HG03039 (cell line): ENCODE data around the gene JPT1.
"Not testable (repeated sequence)": the region's sequence is repeated elsewhere in the genome, so short reads cannot be mapped to it uniquely, and the experiment has no call there.

ENCODE experiments used
- ATAC-seq: cut with Tn5 transposase; IDR thresholded peaks from one replicate; pipeline ENCODE4 v1.9.1; 2021; ENCODE audit warnings: mild to moderate bottlenecking, moderate library complexity; ENCODE audit not compliant: unreplicated experiment

The JPT1 gene

DNA sequence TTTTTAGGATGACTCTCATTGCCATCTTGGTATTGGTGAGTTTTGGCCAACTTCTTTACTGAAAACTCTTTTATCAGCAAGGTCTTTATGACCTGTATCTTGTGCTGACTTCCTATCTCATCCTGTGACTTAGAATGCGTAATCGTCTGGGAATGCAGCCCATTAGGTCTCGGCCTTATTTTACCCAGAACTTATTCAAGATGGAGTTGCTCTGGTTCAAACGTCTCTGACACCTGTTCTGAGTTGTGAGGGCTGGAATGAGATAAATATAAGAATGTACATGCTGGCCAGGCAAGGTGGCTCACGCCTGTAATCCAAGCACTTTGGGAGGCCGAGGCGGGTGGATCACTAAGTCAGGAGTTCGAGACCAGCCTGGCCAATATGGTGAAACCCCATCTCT, 4.2 kb upstream of the JPT1 start:
- ATAC-seq, result not testable (repeated sequence)

DNA sequence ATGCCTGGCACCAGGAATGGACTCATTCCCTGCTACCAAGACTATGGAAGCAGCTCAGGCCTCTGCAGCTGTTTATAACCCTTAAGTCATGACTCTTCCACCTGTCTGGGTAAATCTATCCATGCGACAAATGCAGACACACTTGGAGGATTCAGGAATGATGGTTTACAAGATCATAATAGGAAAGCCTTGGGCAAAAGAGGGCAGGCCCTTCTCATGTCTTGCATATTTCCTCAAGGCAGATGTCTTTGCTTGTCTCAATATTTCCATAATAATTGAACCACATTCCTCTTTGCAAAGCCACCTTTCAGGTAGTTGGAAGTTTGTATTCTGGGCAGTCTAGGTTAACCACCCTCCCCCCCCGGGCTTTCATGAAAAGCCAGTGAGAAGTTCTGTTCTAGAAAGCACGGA, 884 bp upstream of the JPT1 start:
- no peak for ATAC-seq

DNA sequence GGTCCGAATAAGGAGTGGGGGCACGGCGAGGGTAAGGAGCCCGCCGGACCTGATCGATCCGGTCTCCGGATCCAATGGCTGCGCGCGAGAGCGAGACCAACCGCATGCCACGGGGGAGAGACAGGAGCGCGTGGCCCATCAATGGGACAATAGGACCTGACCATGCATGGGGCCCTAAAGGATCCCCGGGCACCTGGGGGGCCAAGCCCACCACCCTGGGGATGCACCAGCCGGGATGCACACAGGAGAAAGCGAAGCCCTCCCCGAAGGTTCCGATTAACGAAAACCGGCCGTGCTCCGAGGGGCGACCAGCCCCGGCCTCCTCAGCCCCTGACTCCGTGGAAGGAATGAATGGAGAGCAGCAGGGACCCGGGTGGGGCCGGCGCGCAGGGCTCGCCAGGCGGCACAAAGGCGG, 525 bp downstream of the JPT1 start:
- ATAC-seq, result peak; percentile 16

DNA sequence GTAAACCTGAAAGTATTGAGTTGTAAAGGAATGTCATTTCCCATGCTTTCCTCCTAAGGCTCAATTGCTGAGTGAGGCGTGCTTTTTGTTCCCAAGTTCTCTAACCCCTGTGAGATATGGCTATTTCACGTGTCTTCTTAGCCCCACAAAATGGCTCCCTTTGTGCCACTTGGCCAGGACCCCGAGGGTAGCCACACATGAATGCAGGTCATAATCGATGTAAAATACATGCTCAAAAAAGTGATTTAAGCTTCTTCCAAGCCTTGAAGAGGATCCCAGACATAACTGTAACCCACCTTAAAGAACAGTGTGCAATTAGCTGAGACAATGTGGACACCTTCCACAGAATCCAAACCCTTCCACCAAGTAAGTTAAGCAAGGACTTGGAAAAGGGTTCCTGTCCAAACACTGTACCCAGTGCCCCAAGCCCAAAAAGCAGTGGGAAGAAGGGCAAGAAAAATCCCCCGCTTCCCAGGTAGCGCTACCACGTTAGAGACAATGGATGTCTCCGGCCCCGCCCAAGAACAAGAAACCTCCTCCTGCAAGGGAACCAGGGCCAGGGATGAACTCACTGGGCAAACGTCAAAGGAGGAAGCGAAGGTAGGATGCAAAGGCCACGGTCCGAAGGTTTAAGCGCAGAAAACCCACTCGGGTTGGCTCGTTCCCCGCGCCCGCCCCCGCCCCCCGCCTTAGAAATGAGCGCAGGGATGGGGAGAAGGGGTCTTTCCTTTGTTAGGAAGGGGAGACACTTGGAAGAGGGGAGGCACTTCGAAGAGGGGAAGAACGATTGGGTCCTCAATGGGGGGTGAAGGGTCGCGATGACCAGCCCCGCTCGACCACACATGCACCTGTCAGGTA, 1.2 kb downstream of the JPT1 start:
- no peak for ATAC-seq

DNA sequence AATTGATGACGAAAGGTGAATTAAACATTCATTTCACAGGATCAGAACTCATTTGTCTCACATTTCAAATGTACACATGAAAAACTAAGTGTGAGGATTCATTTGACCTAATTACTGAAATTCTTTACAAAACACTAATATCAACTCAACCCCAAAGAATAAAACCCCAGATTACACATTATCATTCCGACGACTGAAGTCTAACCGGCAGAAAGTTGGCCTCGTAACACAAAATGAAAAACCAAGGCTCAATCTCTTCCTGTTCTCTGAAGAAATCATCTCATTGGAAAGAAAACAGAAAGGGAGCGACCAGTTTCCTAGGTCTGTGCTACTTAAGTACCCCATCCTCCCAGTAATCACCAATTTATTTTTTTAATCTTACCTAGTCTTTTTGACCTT, 1.8 kb downstream of the JPT1 start:
- ATAC-seq, result no peak

DNA sequence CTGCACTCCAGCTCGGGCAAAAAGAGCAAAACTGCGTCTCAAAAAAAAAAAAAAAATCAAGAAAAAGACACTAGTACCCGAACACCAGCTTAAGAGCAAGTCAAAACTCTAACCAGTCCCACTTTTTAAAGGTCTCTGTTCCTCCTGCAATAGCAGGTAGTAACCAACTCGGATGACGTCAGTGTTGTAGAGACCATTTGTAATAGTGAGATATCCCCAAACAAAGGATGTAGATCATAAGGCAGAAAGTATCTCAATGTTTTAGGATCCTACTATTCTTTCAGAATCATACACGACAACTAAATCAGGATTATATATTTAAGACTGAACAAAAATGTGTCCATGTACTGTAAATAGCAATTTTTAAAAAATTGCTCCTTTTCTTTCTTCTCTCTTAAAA, 2.4 kb downstream of the JPT1 start:
- no peak for ATAC-seq

DNA sequence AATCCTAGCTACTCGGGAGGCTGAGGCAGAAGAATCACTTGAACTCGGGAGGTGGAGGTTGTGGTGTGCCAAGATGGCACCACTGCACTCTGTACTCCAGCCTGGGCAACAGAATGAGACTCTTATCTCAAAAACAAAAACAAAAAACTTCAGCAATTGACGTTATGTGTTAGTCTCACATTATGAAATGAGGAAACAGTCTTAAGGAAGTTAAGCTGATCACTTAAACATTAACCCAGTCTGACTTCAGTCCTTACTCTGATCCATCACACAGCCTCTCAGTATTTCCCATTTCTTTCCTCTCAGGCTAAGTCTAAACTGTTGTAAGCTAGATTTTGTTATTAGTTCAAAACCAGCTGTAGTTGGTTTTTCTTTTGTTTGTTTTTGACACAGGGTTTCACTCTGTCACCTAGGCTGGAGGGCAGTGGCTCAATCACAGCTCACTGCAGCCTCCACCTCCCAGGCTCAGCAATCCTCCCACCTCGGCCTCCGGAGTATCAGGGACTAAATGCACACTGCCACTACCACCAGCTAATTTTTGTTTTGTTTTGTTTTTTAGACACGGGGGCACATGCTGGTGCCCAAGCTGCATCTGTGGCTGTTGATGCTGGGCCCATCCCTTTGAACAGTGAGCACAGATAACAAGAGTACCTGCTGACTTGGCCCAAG, 6.3 kb downstream of the JPT1 start:
- no peak for ATAC-seq

DNA sequence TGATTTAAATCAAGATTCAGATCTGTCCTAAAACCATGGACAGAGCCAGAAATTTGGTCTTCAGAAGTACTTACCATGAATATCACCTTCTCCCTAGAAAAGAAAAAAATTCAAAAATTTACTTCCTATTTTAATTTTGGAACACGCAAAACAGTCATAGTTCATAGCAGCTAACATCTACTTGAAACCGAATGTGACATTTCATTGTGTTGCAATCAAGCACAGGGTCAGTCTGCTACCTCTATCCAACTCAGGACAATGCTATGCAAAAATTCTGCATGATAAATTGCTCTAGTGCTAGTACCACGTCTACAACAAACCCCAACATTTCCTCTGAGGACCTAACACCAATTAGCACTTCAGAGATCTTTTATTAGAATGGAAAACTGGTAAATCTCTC, 7.7 kb downstream of the JPT1 start:
- no peak for ATAC-seq

DNA sequence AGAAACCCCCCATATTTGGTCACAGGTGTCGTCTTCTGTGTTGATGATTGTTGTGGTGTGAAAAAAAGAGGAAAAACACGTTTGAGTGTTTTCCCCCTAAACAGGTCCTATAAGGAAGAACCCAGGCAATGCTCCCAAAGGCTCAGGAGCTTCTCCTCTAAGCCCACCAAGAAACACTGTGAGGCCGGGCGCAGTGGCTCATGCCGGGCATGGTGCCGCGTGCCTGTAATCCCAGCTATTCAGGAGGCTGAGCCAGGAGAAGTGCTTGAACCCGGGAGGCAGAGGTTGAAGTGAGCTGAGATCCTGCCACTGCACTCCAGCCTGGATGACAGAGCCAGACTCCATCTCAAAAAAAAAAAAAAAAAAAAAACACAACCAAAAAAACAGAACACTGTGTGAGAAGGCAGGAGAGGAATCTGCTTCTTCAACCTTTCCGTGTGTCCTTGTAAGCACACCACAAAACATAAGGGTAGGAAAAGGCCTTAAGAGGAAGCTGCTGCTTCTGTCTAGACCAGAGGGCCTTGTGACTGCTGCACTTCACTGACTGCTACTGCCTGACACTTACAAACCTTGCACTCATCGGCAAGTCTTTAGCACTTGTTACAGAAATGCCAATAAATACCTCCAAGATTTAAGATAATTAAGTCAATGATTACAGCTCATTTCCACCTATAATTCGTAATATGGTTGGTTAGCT, 9.3 kb downstream of the JPT1 start:
- no peak for ATAC-seq

DNA sequence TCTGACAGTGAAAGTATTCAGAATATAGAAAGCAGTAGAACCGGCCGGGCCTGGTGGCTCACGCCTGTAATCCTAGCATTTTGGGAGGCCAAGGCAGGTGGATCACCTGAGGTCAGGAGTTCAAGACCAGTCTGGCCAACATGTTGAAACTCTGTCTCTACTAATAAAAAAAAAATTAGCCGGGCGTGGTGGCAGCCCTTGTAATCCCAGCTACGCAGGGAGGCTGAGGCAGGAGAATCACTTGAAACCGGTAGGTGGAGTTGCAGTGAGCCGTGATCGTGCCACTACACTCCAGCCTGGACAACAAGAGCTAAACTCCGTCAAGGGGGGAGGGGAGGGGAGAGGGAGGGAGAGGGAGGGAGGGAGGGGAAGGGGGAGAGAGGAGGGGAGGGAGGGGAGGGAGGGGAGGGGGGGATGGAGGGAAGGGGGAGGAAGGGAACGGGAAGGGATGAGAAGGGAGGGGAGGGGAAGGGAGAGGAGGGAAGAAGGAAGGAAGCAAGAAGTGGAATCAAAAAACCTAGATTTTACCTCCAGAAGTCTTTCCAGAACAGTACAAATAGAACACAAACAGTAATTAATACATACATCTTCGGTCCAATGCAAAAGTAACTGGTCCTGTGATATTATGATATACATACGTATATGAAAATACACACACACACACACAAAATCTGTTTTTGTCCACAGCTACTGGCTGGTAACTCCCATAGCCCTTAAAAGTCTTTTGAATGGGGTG, 11.9 kb downstream of the JPT1 start:
- no peak for ATAC-seq

DNA sequence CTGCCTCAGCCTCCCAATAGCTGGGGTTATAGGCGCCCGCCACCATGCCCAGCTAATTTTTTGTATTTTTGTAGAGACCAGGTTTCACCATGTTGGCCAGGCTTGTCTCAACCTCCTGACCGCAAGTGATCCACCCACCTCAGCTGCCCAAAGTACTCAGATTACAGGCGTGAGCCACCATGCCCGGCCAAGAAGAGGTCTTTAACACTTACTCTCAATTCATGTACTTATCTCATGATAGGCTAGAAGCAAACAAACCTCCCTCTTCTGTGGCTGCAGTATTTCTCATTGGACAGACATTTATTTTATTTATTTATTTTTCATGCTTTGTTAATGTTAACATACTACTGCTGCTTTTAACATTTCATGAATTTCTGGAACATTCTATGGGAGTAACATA, 15.8 kb downstream of the JPT1 start:
- no peak for ATAC-seq

DNA sequence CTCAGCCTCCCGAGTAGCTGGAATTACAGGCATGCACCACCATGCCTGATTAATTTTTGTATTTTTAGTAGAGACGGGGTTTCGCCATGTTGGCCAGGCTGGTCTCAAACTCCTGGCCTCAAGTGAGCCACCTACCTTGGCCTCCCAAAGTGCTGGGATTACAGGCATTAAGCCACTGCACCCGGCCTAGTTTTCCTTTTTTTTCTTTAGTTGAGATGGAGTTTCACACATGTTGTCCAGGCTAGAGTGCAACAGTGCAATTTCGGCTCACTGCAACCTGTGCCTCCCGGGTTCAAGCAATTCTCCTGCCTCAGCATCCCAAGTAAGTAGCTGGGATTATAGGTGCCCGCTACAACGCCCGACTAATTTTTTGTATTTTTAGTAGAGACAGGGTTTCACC, 16.6 kb downstream of the JPT1 start:
- not testable (repeated sequence) for ATAC-seq

DNA sequence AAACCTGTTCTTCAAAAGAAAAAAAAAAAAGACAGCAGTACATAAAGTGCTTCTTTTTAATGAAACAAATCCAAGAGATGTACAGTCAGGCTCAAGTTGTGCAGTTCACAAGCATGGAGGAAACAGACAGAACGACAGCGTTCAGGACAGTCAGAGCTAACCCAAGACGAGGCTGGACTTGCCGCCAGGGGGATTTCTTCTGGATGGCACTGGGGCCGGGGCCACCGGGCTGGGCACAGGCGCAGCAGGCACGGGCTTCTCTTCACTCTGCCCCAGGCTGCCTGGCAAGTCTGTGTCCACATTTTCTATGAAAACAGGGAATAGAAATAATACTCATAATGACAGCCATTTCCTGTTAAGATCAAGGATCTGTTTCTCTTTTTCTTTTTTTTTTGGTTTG, 18.4 kb downstream of the JPT1 start:
- ATAC-seq, result no peak

DNA sequence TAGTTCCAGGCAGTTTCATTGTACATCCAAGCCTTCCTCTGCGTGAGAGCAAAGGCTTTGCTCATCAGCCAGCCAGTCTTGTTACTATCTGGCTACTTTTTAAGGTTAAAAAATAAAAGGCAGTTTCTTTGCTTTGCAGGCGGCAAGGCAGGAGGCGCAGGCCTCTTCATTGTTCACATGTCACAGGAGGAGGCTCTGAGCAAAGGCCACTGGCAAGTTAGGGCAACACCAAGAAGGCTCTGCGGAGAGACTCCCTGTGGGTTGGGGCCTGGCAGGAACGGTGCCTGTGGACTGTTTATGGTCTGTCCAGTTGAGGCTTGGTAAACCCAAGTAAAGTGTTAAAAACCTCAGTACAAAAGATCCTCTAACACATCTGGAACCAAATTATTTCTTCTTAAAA, 18.9 kb downstream of the JPT1 start:
- ATAC-seq, result no peak

DNA sequence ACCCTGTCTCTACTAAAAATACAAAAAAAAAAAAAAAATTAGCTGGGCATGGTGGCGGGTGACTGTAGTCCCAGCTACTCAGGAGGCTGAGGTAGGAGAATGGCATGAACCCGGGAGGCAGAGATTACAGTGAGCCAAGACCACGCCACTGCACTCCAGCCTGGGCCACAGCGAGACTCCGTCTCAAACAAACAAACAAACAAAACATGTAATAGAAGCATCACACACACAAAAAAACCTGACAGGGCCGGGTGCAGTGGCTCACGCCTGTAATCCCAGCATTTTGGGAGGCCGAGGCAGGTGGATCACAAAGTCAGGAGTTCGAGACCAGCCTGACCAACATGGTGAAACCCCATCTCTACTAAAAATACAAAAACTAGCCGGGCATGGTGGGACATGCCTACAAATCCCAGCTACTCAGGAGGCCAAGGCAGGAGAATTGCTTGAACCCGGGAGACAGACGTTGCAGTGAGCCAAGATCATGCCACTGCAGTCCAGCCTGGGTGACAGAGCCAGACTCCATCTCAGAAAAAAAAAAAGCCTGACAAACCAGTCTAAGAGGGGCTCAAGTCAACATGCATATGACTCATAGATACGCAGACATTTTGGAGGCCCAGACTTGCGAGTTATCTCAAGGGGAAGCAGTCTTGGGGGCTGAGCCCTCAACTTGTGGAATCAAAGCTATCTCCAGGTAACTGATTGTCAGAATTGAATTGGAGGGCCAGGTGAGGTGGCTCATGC, 20.5 kb downstream of the JPT1 start:
- not testable (repeated sequence) for ATAC-seq

DNA sequence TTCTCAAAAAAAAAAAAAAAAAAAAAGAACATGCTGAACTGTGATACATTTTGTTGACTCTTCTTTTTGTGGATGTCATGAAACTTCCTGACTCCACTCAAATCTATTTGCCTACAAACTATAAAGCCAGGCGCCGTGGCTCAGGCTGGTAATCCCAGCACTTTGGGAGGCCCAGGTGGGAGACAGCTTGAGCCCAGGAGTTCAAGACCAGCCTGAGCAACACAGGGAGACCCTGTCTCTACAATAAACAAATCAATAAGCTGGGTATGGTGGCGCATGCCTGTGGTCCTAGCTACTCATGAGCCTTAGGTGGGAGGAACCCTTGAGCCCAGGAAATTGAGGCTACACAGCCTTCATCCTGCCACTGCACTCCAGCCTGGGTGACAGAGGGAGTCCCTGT, 21.3 kb downstream of the JPT1 start:
- no peak for ATAC-seq

DNA sequence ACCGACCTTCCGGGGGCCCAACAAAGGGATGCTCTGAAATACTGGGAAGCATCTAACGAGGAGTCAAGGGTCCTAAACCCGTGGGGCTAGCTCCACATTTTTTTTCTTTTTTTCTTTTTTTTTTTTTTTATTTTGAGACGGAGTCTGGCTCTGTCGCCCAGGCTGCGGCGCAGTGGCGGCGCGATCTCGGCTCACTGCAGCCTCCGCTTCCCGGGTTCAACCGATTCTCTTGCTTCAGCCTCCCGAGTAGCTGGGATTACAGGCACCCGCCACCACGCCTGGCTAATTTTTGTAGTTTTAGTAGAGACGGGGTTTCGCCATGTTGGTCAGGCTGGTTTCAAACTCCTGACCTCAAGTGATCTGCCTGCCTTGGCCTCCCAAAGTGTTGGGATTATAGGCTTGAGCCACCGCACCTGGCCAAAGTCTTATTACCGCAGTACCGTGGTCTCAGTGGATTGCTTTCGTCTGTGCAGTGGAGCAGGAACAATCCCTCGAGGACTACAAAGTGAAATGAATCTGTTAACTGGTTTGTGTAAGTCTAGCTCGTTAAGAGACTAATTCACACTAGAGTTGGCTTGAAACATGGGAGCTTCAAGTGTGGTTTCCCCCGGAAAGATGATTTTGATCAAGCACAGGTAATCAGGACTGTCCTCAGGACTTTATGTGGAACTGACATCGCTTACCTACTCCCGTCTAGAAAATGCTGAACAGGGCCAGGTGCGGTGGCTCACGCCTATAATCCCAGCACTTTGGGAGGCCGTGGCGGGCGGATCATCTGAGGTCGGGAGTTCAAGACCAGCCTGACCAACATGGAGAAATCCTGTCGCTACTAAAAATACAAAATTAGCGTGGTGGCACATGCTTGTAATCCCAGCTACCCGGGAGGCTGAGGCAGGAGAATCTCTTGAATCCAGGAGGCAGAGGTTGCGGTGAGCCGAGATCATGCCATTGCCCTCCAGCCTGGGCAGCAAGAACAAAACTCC, 22.0 kb downstream of the JPT1 start:
- not testable (repeated sequence) for ATAC-seq

DNA sequence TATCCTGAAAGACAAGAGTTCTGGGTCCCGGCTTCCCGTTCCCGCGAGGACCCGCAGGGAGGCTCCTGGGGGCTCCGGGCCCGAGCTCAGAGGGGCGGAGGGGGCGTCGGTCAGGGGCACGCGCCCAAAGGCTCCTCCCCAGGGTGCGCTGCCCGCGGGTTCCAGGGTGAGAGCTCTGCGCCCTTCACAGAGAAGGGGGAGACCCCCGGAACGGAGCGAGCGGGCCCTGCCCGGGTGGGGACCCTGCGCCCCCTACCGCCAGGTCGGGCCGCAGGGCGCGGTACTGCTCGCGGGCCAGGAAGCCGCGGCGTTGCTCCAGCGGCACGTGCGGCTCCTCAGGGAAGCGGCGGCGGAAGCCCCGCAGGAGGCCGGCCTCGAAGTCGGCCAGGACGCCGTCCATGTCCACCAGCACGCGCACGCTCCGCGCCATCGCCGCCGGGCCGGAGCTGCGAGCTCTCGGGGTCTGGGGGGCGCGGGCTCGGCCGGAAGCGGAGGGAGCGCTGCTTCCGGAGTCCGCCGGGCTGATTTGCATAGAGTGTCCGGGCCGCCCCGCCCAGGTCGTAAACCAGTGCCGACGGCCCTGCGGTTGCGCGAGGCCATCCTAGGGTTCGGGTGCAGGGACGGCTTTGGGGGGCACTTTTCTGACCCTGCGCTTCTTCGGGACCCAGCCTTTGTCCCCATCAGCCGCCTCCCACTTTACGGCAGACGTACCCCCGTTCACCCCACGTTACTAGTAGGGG, 22.9 kb downstream of the JPT1 start, which contains the start of gene NT5C:
TSS of gene NT5C (minus strand) at position 465 of the 740 bp plus-strand sequence. CDS start at position 430, 35 bp downstream.
- peak; percentile 63 for ATAC-seq
